HepG2 (cell line): ENCODE data around the gene SSPN. TPM values are rescaled to one million over a fixed set of nuclear protein-coding genes. Genes with fewer than 3 reads are reported as not detected.

Experiments used
- ATAC-seq: fragments of 200-7000 bp; cut with Tn5 transposase; 3 replicates; pipeline ENCODE4 v1.9.1; 2020; ENCODE audit warnings: mild to moderate bottlenecking, moderate library complexity
- BruUV-seq: library from RNA; stranded (reverse); fragments of 400-500 nt; replicated peaks from 2 replicates; lab custom pipeline; 2021; lab: Mats Ljungman, UMichigan
- CTCF ChIA-PET: fragments of 300-600 bp; formaldehyde crosslinking; extraction: SDS; loops from one replicate; lab custom pipeline; 2021; ENCODE audit warnings: low total read pairs, inconsistent platforms, low intra/inter-chr PET ratio; lab: Yijun Ruan, JAX
- POLR2A ChIA-PET: fragments of 350-600 bp; sonication (Branson Sonifier 250); formaldehyde crosslinking; loops from one replicate; lab custom pipeline; 2020; ENCODE audit warnings: antibody characterized with exemption, inconsistent platforms; lab: Yijun Ruan, JAX
- DNase-seq: peaks from one replicate; pipeline ENCODE4 v3.0.0-alpha.2; 2015; ENCODE audit warnings: low spot score
- FAIRE-seq: peaks from 3 replicates; lab custom pipeline; 2011; peaks lifted over from hg19 to GRCh38; lab: Jason Lieb, UNC
- H2AFZ ChIP-seq: one replicate; pipeline ENCODE4 v1.6.1; 2011; ENCODE audit warnings: low read length, inconsistent platforms
- H3K27ac ChIP-seq: fragments of 300-600 bp; 3 replicates; pipeline ENCODE4 v1.8.0; 2011; ENCODE audit warnings: mixed run types, mild to moderate bottlenecking, mixed read lengths, low read length, inconsistent platforms; ENCODE audit not compliant: insufficient read depth; ENCODE audit errors: extremely low read length
- H3K27me3 ChIP-seq, 2 experiments: fragments of 200-600 bp in 1 of 2; 2 replicates in 1 of 2; 3 replicates in 1 of 2; pipeline versions ENCODE4 v1.6.0 to v1.8.0; 2011; ENCODE audit warnings: low read length in 2 of 2, mild to moderate bottlenecking in 2 of 2, moderate library complexity in 2 of 2, inconsistent platforms in 1 of 2; ENCODE audit not compliant: insufficient read depth in 2 of 2, control insufficient read depth in 1 of 2
- H3K36me3 ChIP-seq, 2 experiments: fragments of 200-600 bp in 1 of 2; replicated peaks in 1 of 2; 2 replicates in 1 of 2; 3 replicates in 1 of 2; pipeline versions ENCODE4 v1.5.1 to v1.8.0; 2011; ENCODE audit warnings: low read length in 2 of 2, inconsistent platforms in 1 of 2; ENCODE audit not compliant: insufficient read depth in 2 of 2, control insufficient read depth in 1 of 2
- H3K4me1 ChIP-seq: 2 replicates; pipeline ENCODE4 v1.5.1; 2012; ENCODE audit warnings: low read length, inconsistent platforms; ENCODE audit not compliant: insufficient read depth
- H3K4me2 ChIP-seq: 2 replicates; pipeline ENCODE4 v1.6.0; 2011; ENCODE audit warnings: low read depth, low read length, inconsistent platforms
- H3K4me3 ChIP-seq, 3 experiments: fragments of 200-600 bp in 1 of 3; sonication (generic), shearing (Covaris generic) in 1 of 3; replicated peaks in 1 of 3; 2 replicates each; pipeline ENCODE4 v1.5.1; 2011 to 2016; ENCODE audit warnings: low read length in 3 of 3, inconsistent platforms in 2 of 3, low read depth in 2 of 3, mild to moderate bottlenecking in 2 of 3, control low read depth in 1 of 3, mixed read lengths in 1 of 3; ENCODE audit not compliant: insufficient read depth in 1 of 3
- H3K79me2 ChIP-seq: one replicate; pipeline ENCODE4 v1.6.1; 2011; ENCODE audit warnings: low read length, inconsistent platforms; ENCODE audit not compliant: insufficient read depth
- H3K9ac ChIP-seq: 2 replicates; pipeline ENCODE4 v1.6.0; 2011; ENCODE audit warnings: mild to moderate bottlenecking, low read depth, low read length, inconsistent platforms; ENCODE audit not compliant: insufficient read depth
- H3K9me3 ChIP-seq: 2 replicates; pipeline ENCODE4 v1.5.1; 2012; ENCODE audit warnings: mild to moderate bottlenecking, low read length
- H4K20me1 ChIP-seq: 2 replicates; pipeline ENCODE4 v1.6.0; 2011; ENCODE audit warnings: inconsistent platforms, mild to moderate bottlenecking, low read length, moderate library complexity; ENCODE audit not compliant: insufficient read depth
- ATF7-NPFF ChIP-seq: sonication (generic); formaldehyde crosslinking; IDR thresholded peaks from 2 replicates; pipeline ENCODE4 v1.8.1; 2023; ENCODE audit warnings: mild to moderate bottlenecking, low read depth, missing genetic modification reagents, moderate library complexity
- ERF ChIP-seq: IDR thresholded peaks from 2 replicates; pipeline ENCODE4 v1.6.1; 2018; ENCODE audit warnings: missing biosample characterization, missing genetic modification reagents
- GPN1 ChIP-seq: sonication (generic); formaldehyde crosslinking; IDR thresholded peaks from 2 replicates; pipeline ENCODE4 v1.5.1; 2020; ENCODE audit warnings: missing genetic modification reagents, borderline replicate concordance
- HNRNPUL1 ChIP-seq: fragments of 200-400 bp; formaldehyde crosslinking; IDR thresholded peaks from 2 replicates; pipeline ENCODE4 v1.6.1; 2017; ENCODE audit warnings: low read depth, mild to moderate bottlenecking, low read length, moderate library complexity
- NKX3-1 ChIP-seq: sonication (generic); formaldehyde crosslinking; IDR thresholded peaks from 2 replicates; pipeline ENCODE4 v1.5.0; 2020; ENCODE audit warnings: missing genetic modification reagents
- SAFB2 ChIP-seq: sonication (generic); formaldehyde crosslinking; IDR thresholded peaks from 2 replicates; pipeline ENCODE4 v1.5.1; 2020; ENCODE audit warnings: missing genetic modification reagents, low read depth, mild to moderate bottlenecking, borderline replicate concordance
- TCF12 ChIP-seq, 2 experiments: fragments of 450-650 bp in 1 of 2; sonication (generic) in 1 of 2; formaldehyde crosslinking in 1 of 2; IDR thresholded peaks; 2 replicates each; pipeline versions ENCODE4 v1.6.1 to v1.8.0; 2017 to 2022; ENCODE audit warnings: antibody characterized with exemption in 1 of 2, mild to moderate bottlenecking in 1 of 2, missing genetic modification reagents in 1 of 2, moderate library complexity in 1 of 2
- XBP1 ChIP-seq: sonication (generic); formaldehyde crosslinking; IDR thresholded peaks from 2 replicates; pipeline ENCODE4 v1.5.0; 2020; ENCODE audit warnings: missing genetic modification reagents
- ZBTB20 ChIP-seq: sonication (generic); formaldehyde crosslinking; IDR thresholded peaks from 2 replicates; pipeline ENCODE4 v1.8.1; 2023; ENCODE audit warnings: missing genetic modification reagents, low read depth, mild to moderate bottlenecking, borderline replicate concordance
- ZFAT ChIP-seq: sonication (generic); formaldehyde crosslinking; conservative IDR thresholded peaks from 2 replicates; pipeline ENCODE4 v1.8.1; 2023; ENCODE audit warnings: missing genetic modification reagents, inconsistent platforms
- ZFX ChIP-seq: sonication (generic); formaldehyde crosslinking; IDR thresholded peaks from 2 replicates; pipeline ENCODE4 v1.4.0; 2020; ENCODE audit warnings: mild to moderate bottlenecking, low read depth, missing genetic modification reagents, moderate library complexity
- ZMYM4 ChIP-seq: sonication (generic); formaldehyde crosslinking; IDR thresholded peaks from 2 replicates; pipeline ENCODE4 v1.8.1; 2023; ENCODE audit warnings: mild to moderate bottlenecking, missing genetic modification reagents
- ZNF160 ChIP-seq: sonication (generic); formaldehyde crosslinking; IDR thresholded peaks from 2 replicates; pipeline ENCODE4 v1.8.0; 2022; ENCODE audit warnings: mild to moderate bottlenecking, inconsistent platforms, missing genetic modification reagents
- ZNF441 ChIP-seq: sonication (generic); formaldehyde crosslinking; IDR thresholded peaks from 2 replicates; pipeline ENCODE4 v1.7.0; 2021; ENCODE audit warnings: missing genetic modification reagents, borderline replicate concordance
- ZNF749 ChIP-seq: sonication (generic); formaldehyde crosslinking; IDR thresholded peaks from 2 replicates; pipeline ENCODE4 v1.8.0; 2022; ENCODE audit warnings: mild to moderate bottlenecking, missing genetic modification reagents, moderate library complexity, borderline replicate concordance
- WGBS: methylation state at CpG from one replicate; pipeline ENCODE4 v1.1.6; 2017; ENCODE audit warnings: low lambda C conversion rate; 5-methylcytosine and 5-hydroxymethylcytosine counted together
- in situ Hi-C: cut with HindIII; loops from 2 replicates; pipeline ENCODE4 v1.10.0; 2017; ENCODE audit warnings: low pct_unique_long_range_greater_than_20kb; ENCODE audit not compliant: extremely low pct_ligation_motif_present
- intact Hi-C: fragments of 100-400 bp; cut with micrococcal nuclease; formaldehyde crosslinking; loops from one replicate; pipeline ENCODE4 v1.10.0; 2022; ENCODE audit not compliant: unreplicated experiment
- polyA plus RNA-seq, 8 experiments: library from polyadenylated mRNA; depleted of rRNA in 3 of 8; stranded (reverse) in 7 of 8; unstranded in 1 of 8; fragments of >200 nt; fragmentation: Illumina TruSeq in 4 of 8; extraction: Trizol in 4 of 8; gene quantifications; 2 replicates each; pipeline versions ENCODE4 v1.2.1 to v1.2.3, GENCODE V29; 2011 to 2016; ENCODE audit warnings: low read depth in 4 of 8, missing spikeins in 1 of 8, mixed read lengths in 1 of 8; ENCODE audit not compliant: insufficient read depth in 1 of 8
- total RNA-seq, 5 experiments: library from RNA; depleted of rRNA; stranded (reverse); fragments of >200 nt; fragmentation: Illumina TruSeq; extraction: Trizol; gene quantifications; 2 replicates each; pipeline ENCODE4 v1.2.3, GENCODE V29; 2016; ENCODE audit warnings: low read depth in 1 of 5
- TF ChIP-seq, protein P1 (sequence below): sonication (generic); formaldehyde crosslinking; IDR thresholded peaks from 2 replicates; pipeline ENCODE4 v1.5.0; 2020; ENCODE audit warnings: missing genetic modification reagents, mild to moderate bottlenecking, borderline replicate concordance
- TF ChIP-seq, protein P2 (sequence below): sonication (generic); formaldehyde crosslinking; IDR thresholded peaks from 2 replicates; pipeline ENCODE4 v1.5.0; 2020; ENCODE audit warnings: missing genetic modification reagents
- TF ChIP-seq, protein P3 (sequence below): sonication (generic); formaldehyde crosslinking; IDR thresholded peaks from 2 replicates; pipeline ENCODE4 v1.4.0; 2020; ENCODE audit warnings: missing genetic modification reagents, borderline replicate concordance
- TF ChIP-seq, protein P4 (sequence below): sonication (generic); formaldehyde crosslinking; IDR thresholded peaks from 2 replicates; pipeline ENCODE4 v1.8.1; 2023; ENCODE audit warnings: mild to moderate bottlenecking, missing genetic modification reagents

SSPN gene
- total and polyA plus RNA-seq, 2 of the 13 experiments (the other 11 are each of a cell fraction or from before 2014, with no cell fraction given) = not detected

DNA sequence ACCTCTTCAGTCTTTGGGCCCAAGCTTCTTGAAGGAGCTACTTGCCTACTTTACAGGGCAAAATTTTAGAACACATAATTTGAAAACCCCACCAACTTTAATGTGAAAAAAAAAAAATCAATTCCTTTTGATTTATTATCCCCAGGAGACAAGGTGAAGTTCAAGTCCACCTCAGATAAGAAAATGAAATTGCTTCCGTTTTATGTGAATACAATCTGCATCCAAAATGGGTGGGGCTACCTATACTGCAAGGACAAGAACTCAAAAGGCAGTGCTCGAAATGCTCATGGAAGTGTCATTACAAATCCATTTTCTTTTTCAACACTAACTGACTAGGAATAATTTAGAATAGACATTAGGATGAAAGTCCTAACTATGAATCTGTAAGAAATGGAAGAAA, 45.7 kb downstream of the SSPN start:
- H2AFZ ChIP-seq = no peak overlapping the region
- no peaks in the 10 kb centered on the region for H3K9me3 ChIP-seq
- no peaks in the 10 kb centered on the region for H3K27me3 ChIP-seq
- CTCF ChIA-PET = no interaction called here
- no peak overlapping the region for H3K27ac ChIP-seq
- no peak for DNase-seq
- in situ Hi-C loops = no loop called here
- no peak overlapping the region for H3K9ac ChIP-seq
- H4K20me1 ChIP-seq = no peaks in the 10 kb centered on the region
- intact Hi-C loops = no loop called here
- no peak overlapping the region for H3K4me3 ChIP-seq
- H3K4me1 ChIP-seq = peaks cover 23% of the 10 kb centered on the region
- POLR2A ChIA-PET = no interaction called here
- BruUV-seq = no TSS peak
- no peak for ATAC-seq
- 35% methylated on average over 2 of the region's 2 CpGs for WGBS
- H3K36me3 ChIP-seq = no peaks in the 10 kb centered on the region
- H3K4me2 ChIP-seq = no peak overlapping the region
- TF ChIP-seq ATF7-NPFF (CRISPR knock-in tag) (no peak), GPN1 (no peak), XBP1 (no peak), ZNF160 (CRISPR knock-in tag) (no peak), ZFX (CRISPR knock-in tag) (no peak), HNRNPUL1 (no peak), SAFB2 (CRISPR knock-in tag) (no peak), ZFAT (no peak), TCF12 (IDR thresholded peaks at IDR 0.05) (no peak), TCF12 (CRISPR knock-in tag; IDR thresholded peaks at IDR 0.05) (no peak), ZNF441 (CRISPR knock-in tag) (no peak), ZMYM4 (CRISPR knock-in tag) (no peak), NKX3-1 (CRISPR knock-in tag) (no peak), ZBTB20 (no peak), ZNF749 (CRISPR knock-in tag) (no peak), ERF (CRISPR knock-in tag) (no peak)
- TF ChIP-seq, protein P1, sequence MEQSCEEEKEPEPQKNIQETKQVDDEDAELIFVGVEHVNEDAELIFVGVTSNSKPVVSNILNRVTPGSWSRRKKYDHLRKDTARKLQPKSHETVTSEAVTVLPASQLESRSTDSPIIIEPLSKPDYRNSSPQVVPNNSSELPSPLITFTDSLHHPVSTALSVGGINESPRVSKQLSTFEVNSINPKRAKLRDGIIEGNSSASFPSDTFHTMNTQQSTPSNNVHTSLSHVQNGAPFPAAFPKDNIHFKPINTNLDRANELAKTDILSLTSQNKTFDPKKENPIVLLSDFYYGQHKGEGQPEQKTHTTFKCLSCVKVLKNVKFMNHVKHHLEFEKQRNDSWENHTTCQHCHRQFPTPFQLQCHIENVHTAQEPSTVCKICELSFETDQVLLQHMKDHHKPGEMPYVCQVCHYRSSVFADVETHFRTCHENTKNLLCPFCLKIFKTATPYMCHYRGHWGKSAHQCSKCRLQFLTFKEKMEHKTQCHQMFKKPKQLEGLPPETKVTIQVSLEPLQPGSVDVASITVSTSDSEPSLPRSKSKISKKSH (CRISPR knock-in tag) = no peak
- TF ChIP-seq, protein P2, sequence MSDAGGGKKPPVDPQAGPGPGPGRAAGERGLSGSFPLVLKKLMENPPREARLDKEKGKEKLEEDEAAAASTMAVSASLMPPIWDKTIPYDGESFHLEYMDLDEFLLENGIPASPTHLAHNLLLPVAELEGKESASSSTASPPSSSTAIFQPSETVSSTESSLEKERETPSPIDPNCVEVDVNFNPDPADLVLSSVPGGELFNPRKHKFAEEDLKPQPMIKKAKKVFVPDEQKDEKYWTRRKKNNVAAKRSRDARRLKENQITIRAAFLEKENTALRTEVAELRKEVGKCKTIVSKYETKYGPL (CRISPR knock-in tag) = no peak
- TF ChIP-seq, protein P3, sequence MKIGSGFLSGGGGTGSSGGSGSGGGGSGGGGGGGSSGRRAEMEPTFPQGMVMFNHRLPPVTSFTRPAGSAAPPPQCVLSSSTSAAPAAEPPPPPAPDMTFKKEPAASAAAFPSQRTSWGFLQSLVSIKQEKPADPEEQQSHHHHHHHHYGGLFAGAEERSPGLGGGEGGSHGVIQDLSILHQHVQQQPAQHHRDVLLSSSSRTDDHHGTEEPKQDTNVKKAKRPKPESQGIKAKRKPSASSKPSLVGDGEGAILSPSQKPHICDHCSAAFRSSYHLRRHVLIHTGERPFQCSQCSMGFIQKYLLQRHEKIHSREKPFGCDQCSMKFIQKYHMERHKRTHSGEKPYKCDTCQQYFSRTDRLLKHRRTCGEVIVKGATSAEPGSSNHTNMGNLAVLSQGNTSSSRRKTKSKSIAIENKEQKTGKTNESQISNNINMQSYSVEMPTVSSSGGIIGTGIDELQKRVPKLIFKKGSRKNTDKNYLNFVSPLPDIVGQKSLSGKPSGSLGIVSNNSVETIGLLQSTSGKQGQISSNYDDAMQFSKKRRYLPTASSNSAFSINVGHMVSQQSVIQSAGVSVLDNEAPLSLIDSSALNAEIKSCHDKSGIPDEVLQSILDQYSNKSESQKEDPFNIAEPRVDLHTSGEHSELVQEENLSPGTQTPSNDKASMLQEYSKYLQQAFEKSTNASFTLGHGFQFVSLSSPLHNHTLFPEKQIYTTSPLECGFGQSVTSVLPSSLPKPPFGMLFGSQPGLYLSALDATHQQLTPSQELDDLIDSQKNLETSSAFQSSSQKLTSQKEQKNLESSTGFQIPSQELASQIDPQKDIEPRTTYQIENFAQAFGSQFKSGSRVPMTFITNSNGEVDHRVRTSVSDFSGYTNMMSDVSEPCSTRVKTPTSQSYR (CRISPR knock-in tag) = no peak
- TF ChIP-seq, protein P4, sequence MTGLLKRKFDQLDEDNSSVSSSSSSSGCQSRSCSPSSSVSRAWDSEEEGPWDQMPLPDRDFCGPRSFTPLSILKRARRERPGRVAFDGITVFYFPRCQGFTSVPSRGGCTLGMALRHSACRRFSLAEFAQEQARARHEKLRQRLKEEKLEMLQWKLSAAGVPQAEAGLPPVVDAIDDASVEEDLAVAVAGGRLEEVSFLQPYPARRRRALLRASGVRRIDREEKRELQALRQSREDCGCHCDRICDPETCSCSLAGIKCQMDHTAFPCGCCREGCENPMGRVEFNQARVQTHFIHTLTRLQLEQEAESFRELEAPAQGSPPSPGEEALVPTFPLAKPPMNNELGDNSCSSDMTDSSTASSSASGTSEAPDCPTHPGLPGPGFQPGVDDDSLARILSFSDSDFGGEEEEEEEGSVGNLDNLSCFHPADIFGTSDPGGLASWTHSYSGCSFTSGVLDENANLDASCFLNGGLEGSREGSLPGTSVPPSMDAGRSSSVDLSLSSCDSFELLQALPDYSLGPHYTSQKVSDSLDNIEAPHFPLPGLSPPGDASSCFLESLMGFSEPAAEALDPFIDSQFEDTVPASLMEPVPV = no peak
- H3K79me2 ChIP-seq = no peaks in the 10 kb centered on the region
- no peak for FAIRE-seq
